ENCODE data around the gene ERRFI1. TPM values are rescaled to one million over a fixed set of nuclear protein-coding genes. Genes with fewer than 3 reads are reported as not detected.

ERRFI1 gene
- total RNA-seq, 4 donors from 2014 or later = 59.9 to 133 (median 85.0) TPM

DNA sequence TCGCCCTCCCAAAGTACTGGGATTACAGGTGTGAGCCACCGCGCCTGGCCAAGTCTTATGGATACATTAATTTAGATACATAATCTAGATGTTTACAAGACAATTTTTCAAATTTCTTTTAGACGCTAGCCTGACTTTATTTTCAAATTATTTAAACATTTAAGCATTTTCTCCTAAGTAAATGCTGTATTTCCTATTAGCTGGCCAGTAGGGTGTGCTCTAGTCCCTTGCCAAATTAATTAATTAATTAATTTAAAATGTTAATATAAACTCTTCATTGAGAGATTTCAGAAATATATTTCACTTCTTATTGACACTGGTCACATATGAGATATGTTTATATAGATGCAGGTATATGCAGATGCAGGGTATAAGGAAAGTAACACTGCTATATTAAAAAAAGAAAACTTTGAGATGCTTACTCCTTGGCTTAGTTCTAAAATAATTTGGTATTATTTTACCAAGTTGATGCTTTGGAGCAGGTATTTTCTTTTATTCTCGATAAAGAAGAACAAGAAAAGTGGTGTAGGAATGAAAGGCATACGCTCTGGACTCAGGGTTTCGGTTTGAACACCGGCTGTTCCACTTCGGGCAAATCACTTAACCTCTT is 5.2 kb upstream of the ERRFI1 start:
- 84 to 85% methylated on average over 9 of the region's 9 CpGs for WGBS, 2 donors
- Histone ChIP-seq H3K27me3 (no peaks in the 10 kb centered on the region), H3K36me3 (no peaks in the 10 kb centered on the region), H3K27ac (no peak overlapping the region), H3K4me1 (peaks cover 25 to 32% of the 10 kb centered on the region in 2 donors), H3K9me3 (no peaks in the 10 kb centered on the region), H3K4me3 (replicated peaks in 1 of 3) (no peak overlapping the region)
- TF ChIP-seq, protein P1, sequence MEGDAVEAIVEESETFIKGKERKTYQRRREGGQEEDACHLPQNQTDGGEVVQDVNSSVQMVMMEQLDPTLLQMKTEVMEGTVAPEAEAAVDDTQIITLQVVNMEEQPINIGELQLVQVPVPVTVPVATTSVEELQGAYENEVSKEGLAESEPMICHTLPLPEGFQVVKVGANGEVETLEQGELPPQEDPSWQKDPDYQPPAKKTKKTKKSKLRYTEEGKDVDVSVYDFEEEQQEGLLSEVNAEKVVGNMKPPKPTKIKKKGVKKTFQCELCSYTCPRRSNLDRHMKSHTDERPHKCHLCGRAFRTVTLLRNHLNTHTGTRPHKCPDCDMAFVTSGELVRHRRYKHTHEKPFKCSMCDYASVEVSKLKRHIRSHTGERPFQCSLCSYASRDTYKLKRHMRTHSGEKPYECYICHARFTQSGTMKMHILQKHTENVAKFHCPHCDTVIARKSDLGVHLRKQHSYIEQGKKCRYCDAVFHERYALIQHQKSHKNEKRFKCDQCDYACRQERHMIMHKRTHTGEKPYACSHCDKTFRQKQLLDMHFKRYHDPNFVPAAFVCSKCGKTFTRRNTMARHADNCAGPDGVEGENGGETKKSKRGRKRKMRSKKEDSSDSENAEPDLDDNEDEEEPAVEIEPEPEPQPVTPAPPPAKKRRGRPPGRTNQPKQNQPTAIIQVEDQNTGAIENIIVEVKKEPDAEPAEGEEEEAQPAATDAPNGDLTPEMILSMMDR (IDR thresholded peaks at IDR 0.05) = peak in 5 of 6 experiments; percentile 36 to 88 (median 69)
- no peak for TF ChIP-seq POLR2A (IDR thresholded peaks at IDR 0.05)
- intact Hi-C loops (cut with DNase I) = loop anchor here (5.0 to 10.0 kb wide), 3 partner anchors 84 to 281 kb away; no protein-coding TSS in a partner anchor
- peak in 1 of 2 donors; percentile 22 for DNase-seq

DNA sequence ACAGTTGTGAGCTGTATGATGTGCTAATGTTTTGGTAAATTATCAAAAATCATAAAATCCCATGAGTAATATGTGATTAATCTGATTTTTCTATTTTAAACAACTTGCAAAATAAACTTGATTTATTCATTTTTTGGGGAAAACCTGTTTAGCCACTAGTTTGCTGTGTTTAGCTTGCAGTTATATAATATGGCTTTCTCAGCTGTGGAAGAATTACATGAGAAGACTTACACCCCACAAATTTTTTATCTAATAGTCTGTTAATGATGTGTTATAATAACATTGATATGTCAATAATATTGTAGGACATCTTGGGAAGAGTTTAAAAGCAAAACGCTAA is 2.4 kb upstream of the ERRFI1 start:
- no peak overlapping the region for H3K4me3 ChIP-seq (replicated peaks in 1 of 3)
- TF ChIP-seq, protein P1 (IDR thresholded peaks at IDR 0.05) = no peak
- TF ChIP-seq POLR2A (IDR thresholded peaks at IDR 0.05) = no peak
- WGBS, 2 donors = 59 to 66% methylated on average over 1 of the region's 1 CpG
- peak overlapping the region; percentile 91 to 98 (median 94) for H3K27ac ChIP-seq
- intact Hi-C loops (cut with DNase I) = no loop called here
- H3K4me1 ChIP-seq = peaks cover 35 to 36% of the 10 kb centered on the region in 2 donors
- no peaks in the 10 kb centered on the region for H3K27me3 ChIP-seq
- DNase-seq = no peak
- no peaks in the 10 kb centered on the region for H3K36me3 ChIP-seq
- no peaks in the 10 kb centered on the region for H3K9me3 ChIP-seq

DNA sequence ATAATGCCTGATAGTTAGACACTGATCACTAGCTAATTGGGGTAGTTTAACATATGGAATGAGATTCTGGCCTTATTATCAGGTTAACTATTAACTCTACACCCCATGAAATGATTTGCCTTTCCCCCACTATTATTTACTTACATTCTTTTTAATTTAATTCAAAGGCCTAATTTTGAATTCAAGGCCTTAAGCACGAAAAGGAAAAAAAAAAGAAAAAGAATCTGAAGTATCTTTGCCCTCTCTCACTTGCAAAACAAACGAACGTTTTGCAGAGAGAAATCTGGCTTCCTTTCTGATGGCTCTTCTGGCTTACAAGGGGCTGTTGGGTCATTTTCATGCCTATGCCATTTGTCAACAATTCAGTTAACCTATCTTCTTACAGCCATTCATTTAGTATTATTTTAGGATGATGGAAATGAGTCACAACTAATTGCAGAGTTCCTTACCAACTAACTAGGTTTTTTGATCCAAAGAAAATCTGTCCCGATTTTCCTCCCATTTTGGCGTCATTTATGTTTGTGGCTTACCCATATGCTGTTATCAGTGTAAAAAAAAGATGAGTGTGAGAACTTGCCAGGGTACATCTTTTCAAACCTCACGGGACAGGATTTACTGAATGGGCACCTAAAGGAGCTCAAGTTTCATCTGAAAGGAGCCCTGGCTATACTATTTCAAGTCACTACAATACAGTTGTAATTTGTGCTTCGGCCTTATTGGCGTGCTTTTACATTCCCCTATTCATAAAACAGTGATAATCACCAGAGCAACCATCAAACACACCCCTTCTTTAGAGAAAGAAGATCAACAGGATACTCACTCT is 1.9 kb upstream of the ERRFI1 start:
- H3K27me3 ChIP-seq = no peaks in the 10 kb centered on the region
- H3K4me3 ChIP-seq (replicated peaks in 1 of 3) = peak overlapping the region in 1 of 3 donors; percentile 98
- peaks cover 41 to 42% of the 10 kb centered on the region in 2 donors for H3K4me1 ChIP-seq
- 47 to 54% methylated on average over 8 of the region's 8 CpGs for WGBS, 2 donors
- peak overlapping the region; percentile 91 to 98 (median 94) for H3K27ac ChIP-seq
- no peaks in the 10 kb centered on the region for H3K9me3 ChIP-seq
- DNase-seq = peak in 1 of 2 donors; percentile 37
- intact Hi-C loops (cut with DNase I) = no loop called here
- TF ChIP-seq, protein P1 (IDR thresholded peaks at IDR 0.05) = no peak
- TF ChIP-seq POLR2A (IDR thresholded peaks at IDR 0.05) = no peak
- no peaks in the 10 kb centered on the region for H3K36me3 ChIP-seq

DNA sequence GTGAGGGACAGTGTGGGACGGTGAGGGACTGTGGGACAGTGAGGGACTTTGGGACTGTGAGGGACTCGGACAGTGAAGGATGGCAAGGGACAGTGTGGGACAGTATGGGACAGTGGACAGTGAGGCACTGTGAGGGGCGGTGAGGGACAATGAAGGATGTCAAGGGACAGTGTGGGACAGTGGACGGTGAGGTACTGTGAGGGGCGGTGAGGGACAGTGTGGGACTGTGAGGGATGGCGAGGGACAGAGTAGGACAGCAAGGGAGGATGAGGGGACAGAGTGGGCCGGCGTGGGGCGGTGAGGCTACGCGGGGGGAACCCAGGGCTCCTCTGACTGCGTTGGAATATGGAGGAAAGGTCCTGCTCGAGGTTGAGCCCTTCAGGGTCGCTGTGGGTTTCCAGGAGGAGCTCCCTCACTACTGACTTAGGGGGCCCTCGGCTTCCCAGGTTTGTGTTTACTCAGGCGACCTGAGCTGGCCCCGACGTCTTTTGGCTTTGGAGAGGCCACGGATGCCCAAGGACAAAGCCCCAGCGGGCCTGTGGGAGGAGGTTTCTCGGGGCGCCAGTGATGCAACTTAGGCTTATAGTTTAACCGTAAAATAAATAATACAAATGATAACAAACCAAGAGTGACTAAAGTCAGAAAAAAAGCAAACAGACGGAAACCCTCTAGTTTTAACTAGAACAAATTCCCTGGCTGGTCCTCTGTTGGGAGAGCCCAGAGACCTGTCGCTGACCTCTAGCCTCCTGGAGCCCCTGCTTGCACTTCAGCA is 1.1 kb upstream of the ERRFI1 start:
- no peaks in the 10 kb centered on the region for H3K9me3 ChIP-seq
- intact Hi-C loops (cut with DNase I) = no loop called here
- DNase-seq = peak; percentile 51 to 64

More for the DNA sequence above, 1.1 kb upstream of the ERRFI1 start:
- Histone ChIP-seq H3K36me3 (no peaks in the 10 kb centered on the region), H3K27me3 (no peaks in the 10 kb centered on the region), H3K27ac (peak overlapping the region; percentile 91 to 98 (median 94)), H3K4me3 (replicated peaks in 1 of 3) (peak overlapping the region in 2 of 3 donors; percentile 54 to 98), H3K4me1 (peaks cover 45 to 48% of the 10 kb centered on the region in 2 donors)
- WGBS, 2 donors = 58 to 66% methylated on average over 25 of the region's 25 CpGs
- TF ChIP-seq, protein P1 (IDR thresholded peaks at IDR 0.05) = no peak
- TF ChIP-seq POLR2A (IDR thresholded peaks at IDR 0.05) = peak in 1 of 2 donors; percentile 16
